ENCODE data around the gene LRMDA. TPM values are rescaled to one million over a fixed set of nuclear protein-coding genes. Genes with fewer than 3 reads are reported as not detected.

LRMDA gene
- total and polyA plus RNA-seq, 2 donors (not counting 3 experiments of a cell fraction or from before 2014, with no cell fraction given): 9.7 to 18.0 TPM

DNA sequence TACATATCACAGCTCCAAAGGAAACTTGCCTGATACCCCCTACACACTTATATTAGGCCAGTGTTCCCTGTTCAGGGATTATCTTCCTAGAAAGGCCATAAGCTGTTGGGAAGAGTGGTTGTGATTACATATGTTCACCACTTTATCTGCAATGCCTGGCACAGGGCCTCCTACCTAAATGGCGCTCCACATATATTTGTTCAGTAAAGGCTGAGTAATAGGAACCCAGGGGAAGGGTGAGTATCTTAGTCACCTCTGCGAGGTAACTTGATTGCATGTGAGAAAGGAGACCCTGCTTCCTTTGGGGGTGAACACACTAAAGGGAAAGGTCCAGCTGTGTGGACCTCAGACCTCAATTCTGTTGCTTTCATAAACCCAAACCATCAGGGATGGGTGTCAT is 896.0 kb downstream of the LRMDA start:
- Histone ChIP-seq H4K20me1 (replicated peaks; ENCODE audit: control insufficient read depth, extremely low read depth, insufficient read depth, low read length) (no peaks in the 10 kb centered on the region), H3K4me1 (ENCODE audit: control insufficient read depth, extremely low read depth, insufficient read depth, low read length) (peaks cover 12% of the 10 kb centered on the region), H3K36me3 (ENCODE audit: control insufficient read depth in 2 of 2, extremely low read depth in 1 of 2, insufficient read depth in 2 of 2, low read length in 2 of 2) (no peaks in the 10 kb centered on the region), H3K9ac (replicated peaks; ENCODE audit: extremely low read depth, insufficient read depth, low read length) (no peak overlapping the region), H3K4me3 (replicated peaks in 1 of 3; ENCODE audit: insufficient read depth in 1 of 3, low read depth in 1 of 3, low read length in 3 of 3) (no peak overlapping the region), H3K79me2 (ENCODE audit: control insufficient read depth, insufficient read depth, low read length) (no peaks in the 10 kb centered on the region), H3K27ac (ENCODE audit: insufficient read depth, low read depth, low read length) (no peak overlapping the region), H3K27me3 (ENCODE audit: control insufficient read depth in 2 of 2, insufficient read depth in 2 of 2, low read length in 2 of 2) (no peaks in the 10 kb centered on the region), H3K9me3 (replicated peaks; ENCODE audit: control insufficient read depth, insufficient read depth, low read length) (no peaks in the 10 kb centered on the region), H3K4me2 (ENCODE audit: insufficient read depth, low read length) (no peak overlapping the region), H3K9me1 (replicated peaks; ENCODE audit: control insufficient read depth, extremely low read depth, insufficient read depth, low read length) (no peaks in the 10 kb centered on the region), H2AFZ (ENCODE audit: low read depth, low read length) (no peak overlapping the region)
- DNase-seq (ENCODE audit: low read depth, low spot score) (no peak), FAIRE-seq (no peak)
- ChIA-PET CTCF (no interaction called here), POLR2A (interaction anchor here (0.7 kb wide), 1 partner anchor 33 kb away, joined by 5 read pairs; no protein-coding TSS in a partner anchor)
- TF ChIP-seq JUN (IDR thresholded peaks at IDR 0.05; ENCODE audit: borderline replicate concordance, insufficient read depth, insufficient read length, low read depth): no peak
- TF ChIP-seq, protein P1, sequence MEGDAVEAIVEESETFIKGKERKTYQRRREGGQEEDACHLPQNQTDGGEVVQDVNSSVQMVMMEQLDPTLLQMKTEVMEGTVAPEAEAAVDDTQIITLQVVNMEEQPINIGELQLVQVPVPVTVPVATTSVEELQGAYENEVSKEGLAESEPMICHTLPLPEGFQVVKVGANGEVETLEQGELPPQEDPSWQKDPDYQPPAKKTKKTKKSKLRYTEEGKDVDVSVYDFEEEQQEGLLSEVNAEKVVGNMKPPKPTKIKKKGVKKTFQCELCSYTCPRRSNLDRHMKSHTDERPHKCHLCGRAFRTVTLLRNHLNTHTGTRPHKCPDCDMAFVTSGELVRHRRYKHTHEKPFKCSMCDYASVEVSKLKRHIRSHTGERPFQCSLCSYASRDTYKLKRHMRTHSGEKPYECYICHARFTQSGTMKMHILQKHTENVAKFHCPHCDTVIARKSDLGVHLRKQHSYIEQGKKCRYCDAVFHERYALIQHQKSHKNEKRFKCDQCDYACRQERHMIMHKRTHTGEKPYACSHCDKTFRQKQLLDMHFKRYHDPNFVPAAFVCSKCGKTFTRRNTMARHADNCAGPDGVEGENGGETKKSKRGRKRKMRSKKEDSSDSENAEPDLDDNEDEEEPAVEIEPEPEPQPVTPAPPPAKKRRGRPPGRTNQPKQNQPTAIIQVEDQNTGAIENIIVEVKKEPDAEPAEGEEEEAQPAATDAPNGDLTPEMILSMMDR (IDR thresholded peaks at IDR 0.05; ENCODE audit: extremely low read depth in 1 of 2, insufficient read depth in 1 of 2, low read depth in 1 of 2, low read length in 2 of 2): no peak
- TF ChIP-seq FOS (IDR thresholded peaks at IDR 0.05; ENCODE audit: borderline replicate concordance, insufficient read depth, low read length): no peak
- no peak for TF ChIP-seq MYC (IDR thresholded peaks at IDR 0.05; ENCODE audit: low read depth, low read length)
- TF ChIP-seq EZH2 (IDR thresholded peaks at IDR 0.05; ENCODE audit: borderline replicate concordance, low read depth, low read length, severe bottlenecking): no peak
- TF ChIP-seq POLR2AphosphoS5 (IDR thresholded peaks at IDR 0.05; ENCODE audit: insufficient read depth, low read depth, low read length): no peak
- TF ChIP-seq POLR2A (IDR thresholded peaks at IDR 0.05; ENCODE audit: low read depth, low read length): no peak
- TF ChIP-seq, protein P2, sequence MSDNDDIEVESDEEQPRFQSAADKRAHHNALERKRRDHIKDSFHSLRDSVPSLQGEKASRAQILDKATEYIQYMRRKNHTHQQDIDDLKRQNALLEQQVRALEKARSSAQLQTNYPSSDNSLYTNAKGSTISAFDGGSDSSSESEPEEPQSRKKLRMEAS (IDR thresholded peaks at IDR 0.05; ENCODE audit: insufficient read depth, insufficient read length): no peak
- no peak for TF ChIP-seq GATA2 (IDR thresholded peaks at IDR 0.05; ENCODE audit: insufficient read depth, insufficient read length, low read depth, low read length)
- dilution Hi-C loops (cut with MboI; ENCODE audit: extremely low pct_ligation_motif_present, low sequenced_read_pairs) (no loop called here), intact Hi-C loops (cut with micrococcal nuclease) (no loop called here)
- no TSS peak for BruUV-seq (replicated peaks)
